Thyroid gland (tissue), 4 donors: ENCODE measurements around the gene USP26. TPM values are rescaled to one million over a fixed set of nuclear protein-coding genes. Genes with fewer than 3 reads are reported as not detected.
"Not testable (repeated sequence)": the region's sequence is repeated elsewhere in the genome, so short reads cannot be mapped to it uniquely, and the experiment has no call there.

Source experiments
- DNase-seq, 2 donors: peaks; one replicate each; pipeline ENCODE4 v3.0.0-alpha.2; 2019
- H3K27ac ChIP-seq, 3 donors: fragments of 200-600 bp; sonication (generic); 1 replicate in 2 of 3; 2 replicates in 1 of 3; pipeline ENCODE4 v1.5.1; 2016 to 2019; ENCODE audit warnings: mild to moderate bottlenecking in 1 of 3, moderate library complexity in 1 of 3
- H3K27me3 ChIP-seq: fragments of 200-600 bp; sonication (generic); one replicate; pipeline ENCODE4 v1.5.1; 2019
- H3K36me3 ChIP-seq, 2 donors: fragments of 200-600 bp; sonication (generic); one replicate each; pipeline ENCODE4 v1.5.1; 2016 to 2019
- H3K4me1 ChIP-seq, 2 donors: fragments of 200-600 bp; sonication (generic); one replicate each; pipeline ENCODE4 v1.5.1; 2017 to 2019
- H3K4me3 ChIP-seq, 3 donors: fragments of 200-600 bp; sonication (generic); replicated peaks in 1 of 3; 1 replicate in 2 of 3; 2 replicates in 1 of 3; pipeline ENCODE4 v1.5.1; 2016; ENCODE audit warnings: mild to moderate bottlenecking in 1 of 3
- H3K9me3 ChIP-seq: fragments of 200-600 bp; sonication (generic); one replicate; pipeline ENCODE4 v1.5.1; 2017
- CTCF ChIP-seq, 6 experiments: fragments of 200-600 bp in 3 of 6; fragments of 450-650 bp in 3 of 6; sonication (generic) in 3 of 6; IDR thresholded peaks; one replicate each; pipeline ENCODE4 v1.5.1; 2016 to 2019; ENCODE audit warnings: antibody characterized with exemption in 6 of 6, mild to moderate bottlenecking in 2 of 6, inconsistent platforms in 1 of 6, moderate library complexity in 1 of 6
- POLR2A ChIP-seq, 2 donors: fragments of 450-650 bp; IDR thresholded peaks; one replicate each; pipeline ENCODE4 v1.6.1; 2017; ENCODE audit warnings: antibody characterized with exemption in 2 of 2, mild to moderate bottlenecking in 2 of 2, moderate library complexity in 1 of 2
- WGBS, 2 donors: methylation state at CpG; one replicate each; pipeline ENCODE4 v1.1.5; 2017; 5-methylcytosine and 5-hydroxymethylcytosine counted together
- intact Hi-C: fragments of 100-400 bp; cut with DNase I; formaldehyde crosslinking; loops from one replicate; pipeline ENCODE4 v1.15.1; 2023
- total RNA-seq, 4 donors: library from RNA; depleted of rRNA; stranded (reverse); fragments of >200 nt; gene quantifications; one replicate each; pipeline ENCODE4 v1.2.3, GENCODE V29; 2016

USP26 gene
- total RNA-seq, 4 donors from 2014 or later = not detected

GRCh38 chrX:132999209-132999608 is 97.7 kb downstream of the USP26 start:
- intact Hi-C loops = no loop called here

GRCh38 chrX:132990835-132991234 is 106.1 kb downstream of the USP26 start:
- WGBS, 2 donors = 88 to 100% methylated on average over 1 to 2 of the region's 2 CpGs

More at GRCh38 chrX:132999209-132999608, 97.7 kb downstream of the USP26 start:
- H3K4me3 ChIP-seq = no peak overlapping the region
- no peaks in the 10 kb centered on the region for H3K27me3 ChIP-seq
- H3K36me3 ChIP-seq = no peaks in the 10 kb centered on the region
- no peaks in the 10 kb centered on the region for H3K4me1 ChIP-seq
- DNase-seq = no peak
- H3K27ac ChIP-seq = no peak overlapping the region
- WGBS, 2 donors = 82 to 92% methylated on average over 1 of the region's 1 CpG
- TF ChIP-seq CTCF (IDR thresholded peaks at IDR 0.05) = no peak
- TF ChIP-seq POLR2A (IDR thresholded peaks at IDR 0.05) = no peak
- H3K9me3 ChIP-seq = no peaks in the 10 kb centered on the region

GRCh38 chrX:132986556-132986955 is 110.4 kb downstream of the USP26 start:
- H3K4me3 ChIP-seq = no peak overlapping the region
- no peak for TF ChIP-seq POLR2A (IDR thresholded peaks at IDR 0.05)
- no peak for TF ChIP-seq CTCF (IDR thresholded peaks at IDR 0.05)
- DNase-seq = no peak
- H3K4me1 ChIP-seq = no peaks in the 10 kb centered on the region
- no peaks in the 10 kb centered on the region for H3K36me3 ChIP-seq
- no peak overlapping the region for H3K27ac ChIP-seq
- no peaks in the 10 kb centered on the region for H3K27me3 ChIP-seq
- intact Hi-C loops = no loop called here
- no peaks in the 10 kb centered on the region for H3K9me3 ChIP-seq

More at GRCh38 chrX:132990835-132991234, 106.1 kb downstream of the USP26 start:
- Histone ChIP-seq H3K27me3 (no peaks in the 10 kb centered on the region), H3K4me3 (no peak overlapping the region), H3K36me3 (no peaks in the 10 kb centered on the region), H3K4me1 (no peaks in the 10 kb centered on the region), H3K27ac (no peak overlapping the region), H3K9me3 (no peaks in the 10 kb centered on the region)
- intact Hi-C loops = no loop called here
- TF ChIP-seq CTCF (IDR thresholded peaks at IDR 0.05) (no peak), POLR2A (IDR thresholded peaks at IDR 0.05) (no peak)
- DNase-seq = no peak

- Histone ChIP-seq H3K36me3 (no peaks in the 10 kb centered on the region), H3K27me3 (no peaks in the 10 kb centered on the region), H3K4me3 (no peak overlapping the region), H3K4me1 (no peaks in the 10 kb centered on the region), H3K27ac (no peak overlapping the region), H3K9me3 (no peaks in the 10 kb centered on the region)
- 74 to 83% methylated on average over 6 to 7 of the region's 7 CpGs for WGBS, 2 donors
- intact Hi-C loops = no loop called here
- DNase-seq = no peak
- TF ChIP-seq POLR2A (IDR thresholded peaks at IDR 0.05) = no peak
- TF ChIP-seq CTCF (IDR thresholded peaks at IDR 0.05) = no peak
These were observed 112.8 kb downstream of the USP26 start for GRCh38 chrX:132984058-132984650.

- H3K4me1 ChIP-seq = no peaks in the 10 kb centered on the region
- TF ChIP-seq POLR2A (IDR thresholded peaks at IDR 0.05) = no peak
- no peak for TF ChIP-seq CTCF (IDR thresholded peaks at IDR 0.05)
- WGBS, 2 donors = 36 to 44% methylated on average over 2 of the region's 2 CpGs
- no peaks in the 10 kb centered on the region for H3K36me3 ChIP-seq
- H3K27ac ChIP-seq = no peak overlapping the region
- no peaks in the 10 kb centered on the region for H3K9me3 ChIP-seq
- no peaks in the 10 kb centered on the region for H3K27me3 ChIP-seq
- no peak overlapping the region for H3K4me3 ChIP-seq
- no peak for DNase-seq
- intact Hi-C loops = no loop called here
These were observed 113.4 kb downstream of the USP26 start for GRCh38 chrX:132983496-132983895.

- WGBS, 2 donors = 98 to 100% methylated on average over 2 of the region's 2 CpGs
- H3K27me3 ChIP-seq, H3K36me3 ChIP-seq, DNase-seq, H3K27ac ChIP-seq, H3K4me1 ChIP-seq, intact Hi-C loops, H3K4me3 ChIP-seq, H3K9me3 ChIP-seq: not testable (repeated sequence)
These were observed 116.9 kb downstream of the USP26 start for GRCh38 chrX:132980035-132980434.
